SH-SY5Y (cell line): Measurements from ENCODE around the gene PNPLA7.

Experiments used
- GATA2 ChIP-seq: IDR thresholded peaks from 2 replicates; pipeline ENCODE4 v1.6.1; 2011; ENCODE audit warnings: mild to moderate bottlenecking, low read depth, low read length
- GATA3 ChIP-seq: IDR thresholded peaks from 2 replicates; pipeline ENCODE4 v1.6.1; 2011; ENCODE audit warnings: low read depth, mild to moderate bottlenecking, low read length, moderate library complexity

DNA sequence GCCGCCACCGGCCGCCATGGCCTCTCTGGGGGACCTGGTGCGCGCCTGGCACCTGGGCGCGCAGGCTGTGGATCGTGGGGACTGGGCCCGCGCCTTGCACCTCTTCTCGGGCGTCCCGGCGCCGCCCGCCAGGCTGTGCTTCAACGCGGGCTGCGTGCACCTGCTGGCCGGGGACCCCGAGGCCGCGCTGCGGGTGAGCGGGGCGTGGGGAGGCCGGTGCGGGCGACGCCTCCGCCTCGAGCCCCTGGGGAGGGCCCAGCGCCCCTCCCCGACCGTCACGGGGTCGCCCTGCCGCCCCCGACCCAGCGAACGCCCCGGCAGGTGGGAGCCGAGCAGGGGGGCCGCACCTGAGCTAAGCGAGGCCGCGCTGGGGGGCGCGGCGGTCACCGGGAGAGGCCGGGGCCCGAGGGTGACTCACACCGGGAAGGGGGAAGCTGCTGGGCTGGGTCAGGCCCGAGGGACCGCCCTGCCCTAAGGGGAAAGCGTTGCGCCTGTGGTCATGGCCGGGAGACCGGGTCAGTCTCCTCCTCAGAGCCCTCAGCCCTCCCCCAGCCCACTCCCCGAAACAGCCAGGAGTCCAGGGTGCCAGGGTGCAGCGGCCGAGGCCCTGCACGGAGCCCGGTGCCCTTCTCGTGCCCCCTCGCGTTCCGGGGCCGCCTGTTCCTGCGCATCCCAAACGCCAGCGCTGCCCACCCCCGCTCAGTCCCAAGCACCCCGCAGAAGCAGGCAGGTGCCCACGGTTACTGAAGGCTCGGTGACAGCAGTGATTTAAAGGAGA, 126.5 kb downstream of the PNPLA7 start:
- TF ChIP-seq GATA2 (no peak), GATA3 (no peak)
